Measurements from ENCODE around the gene BID.

- TF ChIP-seq CTCF (IDR thresholded peaks at IDR 0.05), result no peak
- no peak for TF ChIP-seq POLR2A (IDR thresholded peaks at IDR 0.05)
These were observed 563 bp downstream of the BID start for GRCh38 chr22:17773606-17774205.
